ENCODE results near the gene TARS3. TPM values are rescaled to one million over a fixed set of nuclear protein-coding genes. Genes with fewer than 3 reads are reported as not detected.

TARS3 gene
- total and polyA plus RNA-seq, 4 donors: 2.8 to 20.6 (median 13.2) TPM

- ATAC-seq (ENCODE audit: low FRiP score) (no peak), DNase-seq (no peak)
- 57 to 64% methylated on average over 8 of the region's 8 CpGs for WGBS, 2 donors
- peaks cover 7 to 12% of the 10 kb centered on the region in 2 donors for H3K36me3 ChIP-seq (ENCODE audit: control insufficient read depth in 1 of 2, insufficient read depth in 2 of 2, low read length in 1 of 2)
- no peak overlapping the region for H3K27ac ChIP-seq (ENCODE audit: low read depth in 1 of 2, low read length in 2 of 2)
- intact Hi-C loops (cut with DNase I): no loop called here
- no peaks in the 10 kb centered on the region for H3K27me3 ChIP-seq (ENCODE audit: control insufficient read depth in 1 of 2, insufficient read depth in 2 of 2, low read length in 1 of 2)
- no peak overlapping the region for H3K4me3 ChIP-seq (ENCODE audit: low read length in 2 of 2)
- no peaks in the 10 kb centered on the region for H3K4me1 ChIP-seq (ENCODE audit: control insufficient read depth in 1 of 2, insufficient read depth in 2 of 2, low read length in 2 of 2)
- H3K9me3 ChIP-seq (ENCODE audit: control insufficient read depth, low read length): no peaks in the 10 kb centered on the region
Observed at GRCh38 chr15:101646672-101647071, 77.6 kb downstream of the TARS3 start.

- H3K4me3 ChIP-seq (ENCODE audit: low read length in 2 of 2): no peak overlapping the region
- H3K9me3 ChIP-seq (ENCODE audit: control insufficient read depth, low read length): no peaks in the 10 kb centered on the region
- peaks cover 7 to 15% of the 10 kb centered on the region in 2 donors for H3K36me3 ChIP-seq (ENCODE audit: control insufficient read depth in 1 of 2, insufficient read depth in 2 of 2, low read length in 1 of 2)
- H3K27ac ChIP-seq (ENCODE audit: low read depth in 1 of 2, low read length in 2 of 2): no peak overlapping the region
- H3K27me3 ChIP-seq (ENCODE audit: control insufficient read depth in 1 of 2, insufficient read depth in 2 of 2, low read length in 1 of 2): no peaks in the 10 kb centered on the region
- ATAC-seq (ENCODE audit: low FRiP score) (no peak), DNase-seq (no peak)
- H3K4me1 ChIP-seq (ENCODE audit: control insufficient read depth in 1 of 2, insufficient read depth in 2 of 2, low read length in 2 of 2): no peaks in the 10 kb centered on the region
- intact Hi-C loops (cut with DNase I): loop anchor here in 1 of 2 donors (5.0 kb wide), 1 partner anchor 340 kb away; no protein-coding TSS in a partner anchor
- WGBS, 2 donors: 59 to 64% methylated on average over 11 of the region's 11 CpGs
Observed at GRCh38 chr15:101642361-101642760, 81.9 kb downstream of the TARS3 start.

- DNase-seq: no peak
- Histone ChIP-seq H3K4me1 (ENCODE audit: control insufficient read depth in 1 of 2, insufficient read depth in 2 of 2, low read length in 2 of 2) (no peaks in the 10 kb centered on the region), H3K36me3 (ENCODE audit: control insufficient read depth in 1 of 2, insufficient read depth in 2 of 2, low read length in 1 of 2) (peaks cover 7 to 17% of the 10 kb centered on the region in 2 donors), H3K27ac (ENCODE audit: low read depth in 1 of 2, low read length in 2 of 2) (no peak overlapping the region), H3K27me3 (ENCODE audit: control insufficient read depth in 1 of 2, insufficient read depth in 2 of 2, low read length in 1 of 2) (no peaks in the 10 kb centered on the region), H3K9me3 (ENCODE audit: control insufficient read depth, low read length) (no peaks in the 10 kb centered on the region), H3K4me3 (ENCODE audit: low read length in 2 of 2) (no peak overlapping the region)
- WGBS, 2 donors: 47 to 54% methylated on average over 1 of the region's 1 CpG
- ATAC-seq (ENCODE audit: low FRiP score): peak; percentile 58
- intact Hi-C loops (cut with DNase I): loop anchor here in 1 of 2 donors (5.0 kb wide), 1 partner anchor 340 kb away; no protein-coding TSS in a partner anchor
Observed at GRCh38 chr15:101641894-101642293, 82.4 kb downstream of the TARS3 start.

- H3K36me3 ChIP-seq (ENCODE audit: control insufficient read depth in 1 of 2, insufficient read depth in 2 of 2, low read length in 1 of 2): peaks cover 5 to 15% of the 10 kb centered on the region in 2 donors
- 29 to 30% methylated on average over 8 of the region's 8 CpGs for WGBS, 2 donors
- no peak overlapping the region for H3K4me3 ChIP-seq (ENCODE audit: low read length in 2 of 2)
- H3K27ac ChIP-seq (ENCODE audit: low read depth in 1 of 2, low read length in 2 of 2): no peak overlapping the region
- intact Hi-C loops (cut with DNase I): loop anchor here in 1 of 2 donors (5.0 kb wide), 1 partner anchor 339 kb away; no protein-coding TSS in a partner anchor
- no peaks in the 10 kb centered on the region for H3K4me1 ChIP-seq (ENCODE audit: control insufficient read depth in 1 of 2, insufficient read depth in 2 of 2, low read length in 2 of 2)
- no peaks in the 10 kb centered on the region for H3K9me3 ChIP-seq (ENCODE audit: control insufficient read depth, low read length)
- no peaks in the 10 kb centered on the region for H3K27me3 ChIP-seq (ENCODE audit: control insufficient read depth in 1 of 2, insufficient read depth in 2 of 2, low read length in 1 of 2)
- peak; percentile 70 to 82 for DNase-seq
- ATAC-seq (ENCODE audit: low FRiP score): peak; percentile 86
Observed at GRCh38 chr15:101641129-101641764, 83.0 kb downstream of the TARS3 start.

- intact Hi-C loops (cut with DNase I): loop anchor here in 1 of 2 donors (5.0 kb wide), 1 partner anchor 337 kb away; no protein-coding TSS in a partner anchor
- Histone ChIP-seq H3K36me3 (ENCODE audit: control insufficient read depth in 1 of 2, insufficient read depth in 2 of 2, low read length in 1 of 2) (peaks cover 5 to 14% of the 10 kb centered on the region in 2 donors), H3K9me3 (ENCODE audit: control insufficient read depth, low read length) (no peaks in the 10 kb centered on the region), H3K4me1 (ENCODE audit: control insufficient read depth in 1 of 2, insufficient read depth in 2 of 2, low read length in 2 of 2) (no peaks in the 10 kb centered on the region), H3K27me3 (ENCODE audit: control insufficient read depth in 1 of 2, insufficient read depth in 2 of 2, low read length in 1 of 2) (no peaks in the 10 kb centered on the region), H3K27ac (ENCODE audit: low read depth in 1 of 2, low read length in 2 of 2) (no peak overlapping the region), H3K4me3 (ENCODE audit: low read length in 2 of 2) (no peak overlapping the region)
- 87 to 89% methylated on average over 4 of the region's 4 CpGs for WGBS, 2 donors
- ATAC-seq (ENCODE audit: low FRiP score) (no peak), DNase-seq (no peak)
Observed at GRCh38 chr15:101639667-101640066, 84.6 kb downstream of the TARS3 start.

- Histone ChIP-seq H3K36me3 (ENCODE audit: control insufficient read depth in 1 of 2, insufficient read depth in 2 of 2, low read length in 1 of 2) (peaks cover 3 to 9% of the 10 kb centered on the region in 2 donors), H3K27ac (ENCODE audit: low read depth in 1 of 2, low read length in 2 of 2) (no peak overlapping the region), H3K4me1 (ENCODE audit: control insufficient read depth in 1 of 2, insufficient read depth in 2 of 2, low read length in 2 of 2) (no peaks in the 10 kb centered on the region), H3K4me3 (ENCODE audit: low read length in 2 of 2) (no peak overlapping the region), H3K9me3 (ENCODE audit: control insufficient read depth, low read length) (no peaks in the 10 kb centered on the region), H3K27me3 (ENCODE audit: control insufficient read depth in 1 of 2, insufficient read depth in 2 of 2, low read length in 1 of 2) (no peaks in the 10 kb centered on the region)
- ATAC-seq (ENCODE audit: low FRiP score) (no peak), DNase-seq (no peak)
- intact Hi-C loops (cut with DNase I): no loop called here
- 84 to 88% methylated on average over 3 of the region's 3 CpGs for WGBS, 2 donors
Observed at GRCh38 chr15:101637919-101638318, 86.4 kb downstream of the TARS3 start.

- DNase-seq (no peak), ATAC-seq (ENCODE audit: low FRiP score) (no peak)
- Histone ChIP-seq H3K9me3 (ENCODE audit: control insufficient read depth, low read length) (no peaks in the 10 kb centered on the region), H3K4me1 (ENCODE audit: control insufficient read depth in 1 of 2, insufficient read depth in 2 of 2, low read length in 2 of 2) (no peaks in the 10 kb centered on the region), H3K36me3 (ENCODE audit: control insufficient read depth in 1 of 2, insufficient read depth in 2 of 2, low read length in 1 of 2) (peaks cover 3 to 8% of the 10 kb centered on the region in 2 donors), H3K4me3 (ENCODE audit: low read length in 2 of 2) (no peak overlapping the region), H3K27ac (ENCODE audit: low read depth in 1 of 2, low read length in 2 of 2) (no peak overlapping the region), H3K27me3 (ENCODE audit: control insufficient read depth in 1 of 2, insufficient read depth in 2 of 2, low read length in 1 of 2) (no peaks in the 10 kb centered on the region)
- 72 to 75% methylated on average over 6 of the region's 6 CpGs for WGBS, 2 donors
- intact Hi-C loops (cut with DNase I): no loop called here
Observed at GRCh38 chr15:101637516-101637915, 86.8 kb downstream of the TARS3 start.

GRCh38 chr15:101637038-101637437 lies 87.2 kb downstream of the TARS3 start:
- DNase-seq (no peak), ATAC-seq (ENCODE audit: low FRiP score) (no peak)
- 84% methylated on average over 3 of the region's 3 CpGs for WGBS, 2 donors
- Histone ChIP-seq H3K27ac (ENCODE audit: low read depth in 1 of 2, low read length in 2 of 2) (no peak overlapping the region), H3K27me3 (ENCODE audit: control insufficient read depth in 1 of 2, insufficient read depth in 2 of 2, low read length in 1 of 2) (no peaks in the 10 kb centered on the region), H3K9me3 (ENCODE audit: control insufficient read depth, low read length) (no peaks in the 10 kb centered on the region), H3K4me3 (ENCODE audit: low read length in 2 of 2) (no peak overlapping the region), H3K36me3 (ENCODE audit: control insufficient read depth in 1 of 2, insufficient read depth in 2 of 2, low read length in 1 of 2) (peaks cover 0 to 7% of the 10 kb centered on the region in 2 donors), H3K4me1 (ENCODE audit: control insufficient read depth in 1 of 2, insufficient read depth in 2 of 2, low read length in 2 of 2) (no peaks in the 10 kb centered on the region)
- intact Hi-C loops (cut with DNase I): no loop called here
